CD8-positive, alpha-beta memory T cell (primary cell): Measurements from ENCODE around the gene SLC41A3. TPM values are rescaled to one million over a fixed set of nuclear protein-coding genes. Genes with fewer than 3 reads are reported as not detected.
"Not testable (repeated sequence)": the region's sequence is repeated elsewhere in the genome, so short reads cannot be mapped to it uniquely, and the experiment has no call there.

Experiments used
- CTCF ChIA-PET: fragments of 350-600 bp; sonication (Branson Sonifier 250); formaldehyde crosslinking; loops from one replicate; lab custom pipeline; 2021; ENCODE audit warnings: antibody characterized with exemption; lab: Charles Lee
- POLR2A ChIA-PET: fragments of 350-600 bp; sonication (Branson Sonifier 250); formaldehyde crosslinking; loops from one replicate; lab custom pipeline; 2021; ENCODE audit warnings: antibody characterized with exemption; lab: Charles Lee
- DNase-seq, 5 donors: peaks; one replicate each; pipeline versions ENCODE4 v3.0.0 to v3.0.0-alpha.2; 2020 to 2022; ENCODE audit warnings: mixed read lengths in 1 of 5
- H3K27ac ChIP-seq: one replicate; pipeline ENCODE4 v1.7.0; 2013; ENCODE audit warnings: low read depth, mild to moderate bottlenecking, low read length, moderate library complexity
- H3K27me3 ChIP-seq: 2 replicates; pipeline ENCODE4 v1.7.0; 2013; ENCODE audit warnings: low read length, mild to moderate bottlenecking; ENCODE audit not compliant: insufficient read depth, poor library complexity, severe bottlenecking
- H3K36me3 ChIP-seq: 2 replicates; pipeline ENCODE4 v1.7.0; 2013; ENCODE audit warnings: mild to moderate bottlenecking, low read length, moderate library complexity; ENCODE audit not compliant: insufficient read depth
- H3K4me1 ChIP-seq: 2 replicates; pipeline ENCODE4 v1.7.0; 2013; ENCODE audit warnings: mild to moderate bottlenecking, low read length, moderate library complexity; ENCODE audit not compliant: insufficient read depth
- H3K4me3 ChIP-seq: 2 replicates; pipeline ENCODE4 v1.7.0; 2013; ENCODE audit warnings: mild to moderate bottlenecking, low read length
- H3K9me3 ChIP-seq: 2 replicates; pipeline ENCODE4 v1.7.0; 2013; ENCODE audit warnings: mild to moderate bottlenecking, low read length
- H3K27ac Mint-ChIP-seq, 8 donors: one replicate each; pipeline ENCODE4 v1.8.0; 2020 to 2021; ENCODE audit warnings: mixed read lengths in 8 of 8, mild to moderate bottlenecking in 6 of 8, inconsistent platforms in 3 of 8, moderate library complexity in 3 of 8
- H3K27me3 Mint-ChIP-seq, 2 donors: one replicate each; pipeline ENCODE4 v1.8.0; 2020 to 2021; ENCODE audit warnings: mixed read lengths in 2 of 2, mild to moderate bottlenecking in 1 of 2, moderate library complexity in 1 of 2
- H3K36me3 Mint-ChIP-seq, 3 donors: one replicate each; pipeline ENCODE4 v1.8.0; 2020 to 2021; ENCODE audit warnings: mixed read lengths in 3 of 3, inconsistent platforms in 1 of 3, mild to moderate bottlenecking in 1 of 3
- H3K4me1 Mint-ChIP-seq, 3 donors: one replicate each; pipeline ENCODE4 v1.8.0; 2020 to 2021; ENCODE audit warnings: mixed read lengths in 3 of 3, inconsistent platforms in 1 of 3, mild to moderate bottlenecking in 1 of 3
- H3K4me3 Mint-ChIP-seq, 7 donors: one replicate each; pipeline ENCODE4 v1.8.0; 2020 to 2021; ENCODE audit warnings: mixed read lengths in 7 of 7, mild to moderate bottlenecking in 6 of 7, moderate library complexity in 4 of 7, inconsistent platforms in 2 of 7
- H3K9me3 Mint-ChIP-seq, 5 donors: one replicate each; pipeline ENCODE4 v1.8.0; 2020 to 2022; ENCODE audit warnings: mixed read lengths in 5 of 5, mild to moderate bottlenecking in 3 of 5, moderate library complexity in 2 of 5, inconsistent platforms in 1 of 5
- polyA plus RNA-seq: library from polyadenylated mRNA; unstranded; fragments of 300-500 nt; fragmentation: Illumina TruSeq; gene quantifications from one replicate; pipeline ENCODE4 v1.2.3, GENCODE V29; 2021
- total RNA-seq, 2 experiments: library from RNA; stranded (reverse); gene quantifications; one replicate each; pipeline ENCODE4 v1.2.3, GENCODE V29; 2021

The SLC41A3 gene
- total and polyA plus RNA-seq, 3 experiments from 2014 or later = 25.8 to 28.0 (median 25.8) TPM

DNA sequence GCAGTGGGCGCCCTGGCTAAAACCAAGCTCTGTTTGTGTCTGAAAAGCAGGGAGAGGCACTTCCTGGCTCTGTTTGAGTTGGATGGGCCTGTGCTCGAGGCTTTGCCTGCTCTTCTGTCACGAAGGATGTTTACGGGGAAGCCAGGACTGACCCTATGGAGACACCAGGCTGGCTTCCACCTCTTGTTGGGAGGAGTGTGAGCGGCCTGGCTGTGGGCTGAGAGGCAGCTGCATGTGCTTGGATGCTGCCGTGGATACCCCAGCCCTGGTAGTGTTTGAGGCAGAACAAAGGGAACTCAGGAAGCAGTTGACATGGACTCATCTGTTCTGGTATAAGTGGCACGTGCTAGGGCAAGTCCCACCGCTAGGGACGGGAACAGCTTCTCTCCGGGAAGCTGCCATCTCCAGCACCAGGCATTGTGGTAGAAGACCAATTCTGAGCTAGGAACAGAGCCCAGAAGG, 17.6 kb upstream of the SLC41A3 start:
- Histone ChIP-seq H3K36me3 (no peaks in the 10 kb centered on the region), H3K27me3 (no peaks in the 10 kb centered on the region), H3K27ac (no peak overlapping the region), H3K4me3 (no peak overlapping the region), H3K9me3 (no peaks in the 10 kb centered on the region), H3K4me1 (no peaks in the 10 kb centered on the region)
- H3K27me3 Mint-ChIP-seq = peaks cover 3 to 5% of the 10 kb centered on the region in 2 donors
- no peak overlapping the region for H3K27ac Mint-ChIP-seq
- H3K9me3 Mint-ChIP-seq = peaks cover 6 to 16% (median 11%) of the 10 kb centered on the region in 5 donors
- H3K36me3 Mint-ChIP-seq = peaks cover 0 to 3% (median 0%) of the 10 kb centered on the region in 3 donors
- CTCF ChIA-PET = interaction anchor here (1.2 kb wide), 1 partner anchor 17 kb away, joined by 3 read pairs; no protein-coding TSS in a partner anchor
- no peaks in the 10 kb centered on the region for H3K4me1 Mint-ChIP-seq
- POLR2A ChIA-PET = no interaction called here
- no peak overlapping the region for H3K4me3 Mint-ChIP-seq
- no peak for DNase-seq

GRCh38 chr3:126100634-126101301, 16.8 kb upstream of the SLC41A3 start:
- no peak for DNase-seq
- H3K4me1 Mint-ChIP-seq = no peaks in the 10 kb centered on the region
- H3K4me3 ChIP-seq = no peak overlapping the region
- H3K9me3 ChIP-seq = peaks cover 5% of the 10 kb centered on the region
- peaks cover 3 to 5% of the 10 kb centered on the region in 2 donors for H3K27me3 Mint-ChIP-seq
- POLR2A ChIA-PET = no interaction called here
- no peaks in the 10 kb centered on the region for H3K27me3 ChIP-seq
- H3K27ac Mint-ChIP-seq = no peak overlapping the region
- H3K36me3 Mint-ChIP-seq = peaks cover 0 to 4% (median 0%) of the 10 kb centered on the region in 3 donors
- H3K4me3 Mint-ChIP-seq = no peak overlapping the region
- peaks cover 9 to 22% (median 18%) of the 10 kb centered on the region in 5 donors for H3K9me3 Mint-ChIP-seq
- H3K4me1 ChIP-seq = no peaks in the 10 kb centered on the region
- no peaks in the 10 kb centered on the region for H3K36me3 ChIP-seq
- CTCF ChIA-PET = no interaction called here
- no peak overlapping the region for H3K27ac ChIP-seq

- Mint-ChIP-seq H3K9me3 (peaks cover 14 to 25% (median 23%) of the 10 kb centered on the region in 5 donors), H3K4me1 (no peaks in the 10 kb centered on the region), H3K27me3 (peaks cover 3 to 5% of the 10 kb centered on the region in 2 donors), H3K36me3 (peaks cover 0 to 9% (median 2%) of the 10 kb centered on the region in 3 donors), H3K4me3 (peak overlapping the region in 1 of 7 donors; percentile 27), H3K27ac (no peak overlapping the region)
- no peak for DNase-seq
- no peaks in the 10 kb centered on the region for H3K27me3 ChIP-seq
- H3K27ac ChIP-seq = no peak overlapping the region
- peaks cover 8% of the 10 kb centered on the region for H3K9me3 ChIP-seq
- CTCF ChIA-PET = no interaction called here
- POLR2A ChIA-PET = no interaction called here
- H3K4me3 ChIP-seq = no peak overlapping the region
- H3K36me3 ChIP-seq = no peaks in the 10 kb centered on the region
- no peaks in the 10 kb centered on the region for H3K4me1 ChIP-seq
Measured at GRCh38 chr3:126100269-126100633, 16.3 kb upstream of the SLC41A3 start.

DNA sequence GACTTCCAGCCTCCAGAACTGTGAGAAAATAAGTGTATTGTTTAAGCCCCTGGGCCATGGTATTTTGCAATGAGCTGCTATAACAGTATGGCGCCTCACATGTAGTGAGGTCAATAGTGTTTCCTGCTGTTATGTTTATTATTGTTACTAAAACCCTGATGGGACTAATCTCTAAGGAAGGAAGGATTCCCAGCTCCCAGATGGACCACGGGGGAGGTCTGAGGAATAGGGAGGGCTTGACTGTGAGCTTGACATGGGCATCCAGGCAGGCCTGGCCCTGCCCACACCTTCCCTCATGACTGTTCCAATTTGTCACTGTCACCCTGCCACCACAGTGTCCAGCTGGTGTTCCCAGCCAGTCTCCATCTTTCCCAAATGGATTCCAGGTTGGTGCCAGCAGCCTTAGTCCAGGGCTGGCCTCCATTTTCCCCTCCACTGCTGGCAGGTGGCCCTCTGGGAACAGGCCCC, 14.5 kb upstream of the SLC41A3 start:
- no peaks in the 10 kb centered on the region for H3K4me1 ChIP-seq
- Mint-ChIP-seq H3K27me3 (peaks cover 7 to 13% of the 10 kb centered on the region in 2 donors), H3K9me3 (peaks cover 22 to 33% (median 32%) of the 10 kb centered on the region in 5 donors), H3K36me3 (peaks cover 0 to 15% (median 2%) of the 10 kb centered on the region in 3 donors), H3K27ac (no peak overlapping the region), H3K4me1 (no peaks in the 10 kb centered on the region), H3K4me3 (no peak overlapping the region)
- ChIA-PET POLR2A (interaction anchor here (0.7 kb wide), 1 partner anchor 40 kb away, joined by 3 read pairs; no protein-coding TSS in a partner anchor), CTCF (interaction anchor here (1.5 kb wide), 1 partner anchor 14 kb away, joined by 5 read pairs; the partner anchor contains the start of gene SLC41A3)
- no peak overlapping the region for H3K4me3 ChIP-seq
- peaks cover 8% of the 10 kb centered on the region for H3K9me3 ChIP-seq
- H3K36me3 ChIP-seq = no peaks in the 10 kb centered on the region
- no peak for DNase-seq
- no peak overlapping the region for H3K27ac ChIP-seq
- H3K27me3 ChIP-seq = no peaks in the 10 kb centered on the region

- H3K36me3 ChIP-seq = no peaks in the 10 kb centered on the region
- no peak overlapping the region for H3K4me3 ChIP-seq
- H3K4me1 ChIP-seq = no peaks in the 10 kb centered on the region
- ChIA-PET CTCF (interaction anchor here (1.5 kb wide), 1 partner anchor 14 kb away, joined by 5 read pairs; the partner anchor contains the start of gene SLC41A3), POLR2A (no interaction called here)
- H3K9me3 ChIP-seq = peaks cover 8% of the 10 kb centered on the region
- Mint-ChIP-seq H3K4me1 (no peaks in the 10 kb centered on the region), H3K27ac (no peak overlapping the region), H3K27me3 (peaks cover 7 to 14% of the 10 kb centered on the region in 2 donors), H3K9me3 (peaks cover 22 to 35% (median 32%) of the 10 kb centered on the region in 5 donors), H3K4me3 (no peak overlapping the region), H3K36me3 (peaks cover 0 to 15% (median 2%) of the 10 kb centered on the region in 3 donors)
- DNase-seq = no peak
- no peak overlapping the region for H3K27ac ChIP-seq
- no peaks in the 10 kb centered on the region for H3K27me3 ChIP-seq
Measured at GRCh38 chr3:126097801-126098200, 13.9 kb upstream of the SLC41A3 start.

- DNase-seq, H3K36me3 ChIP-seq, H3K4me3 ChIP-seq, POLR2A ChIA-PET, H3K27ac ChIP-seq, H3K27ac Mint-ChIP-seq, H3K4me1 ChIP-seq, H3K4me1 Mint-ChIP-seq, H3K9me3 ChIP-seq, H3K27me3 ChIP-seq, H3K4me3 Mint-ChIP-seq: not testable (repeated sequence)
- CTCF ChIA-PET = interaction anchor here (1.6 kb wide), 1 partner anchor 9 kb away, joined by 3 read pairs; no protein-coding TSS in a partner anchor
- peaks cover 0 to 20% (median 2%) of the 10 kb centered on the region in 3 donors for H3K36me3 Mint-ChIP-seq
- H3K9me3 Mint-ChIP-seq = peaks cover 22 to 44% (median 33%) of the 10 kb centered on the region in 5 donors
- peaks cover 7 to 11% of the 10 kb centered on the region in 2 donors for H3K27me3 Mint-ChIP-seq
Measured at GRCh38 chr3:126096274-126096673, 12.3 kb upstream of the SLC41A3 start.

- Mint-ChIP-seq H3K9me3 (peaks cover 16 to 40% (median 26%) of the 10 kb centered on the region in 5 donors), H3K36me3 (peaks cover 0 to 20% (median 3%) of the 10 kb centered on the region in 3 donors), H3K27me3 (peaks cover 6 to 11% of the 10 kb centered on the region in 2 donors)
- H3K27ac Mint-ChIP-seq, H3K4me3 Mint-ChIP-seq, H3K4me1 ChIP-seq, CTCF ChIA-PET, H3K9me3 ChIP-seq, H3K4me1 Mint-ChIP-seq, POLR2A ChIA-PET, H3K27ac ChIP-seq, H3K4me3 ChIP-seq, H3K27me3 ChIP-seq, DNase-seq, H3K36me3 ChIP-seq: not testable (repeated sequence)
Measured at GRCh38 chr3:126092128-126092527, 8.2 kb upstream of the SLC41A3 start.

- Mint-ChIP-seq H3K27ac (no peak overlapping the region), H3K4me1 (peaks cover 16 to 28% (median 25%) of the 10 kb centered on the region in 3 donors), H3K9me3 (peaks cover 0 to 10% (median 0%) of the 10 kb centered on the region in 5 donors), H3K27me3 (no peaks in the 10 kb centered on the region), H3K36me3 (peaks cover 1 to 8% (median 2%) of the 10 kb centered on the region in 3 donors), H3K4me3 (no peak overlapping the region)
- H3K4me1 ChIP-seq = peaks cover 16% of the 10 kb centered on the region
- no peaks in the 10 kb centered on the region for H3K9me3 ChIP-seq
- ChIA-PET POLR2A (no interaction called here), CTCF (interaction anchor here (1.0 kb wide), 1 partner anchor 8 kb away, joined by 3 read pairs; no protein-coding TSS in a partner anchor)
- DNase-seq = no peak
- no peaks in the 10 kb centered on the region for H3K27me3 ChIP-seq
- no peak overlapping the region for H3K4me3 ChIP-seq
- no peak overlapping the region for H3K27ac ChIP-seq
- H3K36me3 ChIP-seq = no peaks in the 10 kb centered on the region
Measured at GRCh38 chr3:126087552-126088175, 3.7 kb upstream of the SLC41A3 start.
